SK-N-DZ (cell line): ENCODE data around the gene DENND1B.

Experiments
- DNase-seq: peaks from one replicate; pipeline ENCODE4 v3.0.0-alpha.2; 2015; ENCODE audit warnings: low spot score
- small RNA-seq, 2 experiments: library from RNA; depleted of rRNA; stranded (forward); fragments of <200 nt; gene quantifications; one replicate each; pipeline ENCODE3, GENCODE V24; 2014

The DENND1B gene

DNA sequence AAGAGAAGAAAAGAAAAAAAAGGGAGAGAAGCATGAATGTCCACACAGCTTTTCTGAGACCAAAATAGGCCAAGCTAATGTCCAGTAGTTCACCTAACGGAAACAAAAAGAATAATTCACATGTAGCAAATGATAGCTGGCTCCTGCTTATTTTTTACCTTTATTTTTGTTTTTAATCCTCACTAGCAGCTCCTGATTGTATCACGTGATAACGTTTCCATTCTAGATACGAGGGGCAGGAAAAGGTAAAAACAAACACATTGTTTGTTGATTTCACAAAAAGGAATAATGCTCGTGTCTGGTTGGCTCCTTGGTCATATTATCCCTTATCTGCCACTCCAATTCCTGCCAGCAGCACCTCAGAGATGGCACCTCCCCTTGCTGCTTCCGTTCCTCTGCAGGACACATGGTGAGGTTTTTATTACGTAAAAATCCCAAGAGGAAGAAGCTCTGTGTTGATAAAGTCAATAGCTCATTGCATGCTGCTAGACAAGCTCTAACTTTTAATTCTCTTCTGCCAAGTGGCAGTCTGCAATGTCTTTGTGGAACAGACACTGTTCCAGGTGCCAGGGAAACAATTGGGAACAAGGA, 305.6 kb downstream of the DENND1B start:
- no peak for DNase-seq

DNA sequence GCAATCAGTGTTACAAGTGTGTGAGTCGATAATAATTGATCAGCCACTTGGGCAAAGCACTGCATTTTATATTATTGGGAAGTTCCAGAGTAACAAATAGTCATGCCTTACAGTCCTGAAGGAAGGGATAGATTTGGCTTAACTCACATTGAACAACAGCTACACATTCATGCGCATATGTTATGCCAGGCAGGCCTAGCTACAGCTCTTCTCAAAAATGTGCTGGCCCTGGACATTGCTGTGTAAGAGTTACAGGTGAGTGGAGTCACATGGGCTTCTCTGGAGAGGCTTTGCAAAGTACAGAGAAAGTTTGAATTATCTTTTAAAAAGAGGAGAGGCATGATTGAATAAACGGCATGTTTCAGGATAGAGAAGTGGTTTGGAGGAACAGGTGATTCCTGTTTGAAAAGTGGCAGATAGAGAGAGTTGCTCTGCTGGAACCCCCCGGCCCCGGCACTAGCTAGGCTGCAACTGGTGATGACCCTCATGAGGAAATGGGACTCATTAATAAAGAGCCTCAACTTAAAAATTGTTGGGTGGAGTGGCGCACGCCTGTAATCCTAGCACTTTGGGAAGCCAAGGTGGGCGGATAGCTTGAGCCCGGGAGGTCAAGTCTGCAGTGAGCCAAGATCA, 306.6 kb downstream of the DENND1B start:
- no peak for DNase-seq

DNA sequence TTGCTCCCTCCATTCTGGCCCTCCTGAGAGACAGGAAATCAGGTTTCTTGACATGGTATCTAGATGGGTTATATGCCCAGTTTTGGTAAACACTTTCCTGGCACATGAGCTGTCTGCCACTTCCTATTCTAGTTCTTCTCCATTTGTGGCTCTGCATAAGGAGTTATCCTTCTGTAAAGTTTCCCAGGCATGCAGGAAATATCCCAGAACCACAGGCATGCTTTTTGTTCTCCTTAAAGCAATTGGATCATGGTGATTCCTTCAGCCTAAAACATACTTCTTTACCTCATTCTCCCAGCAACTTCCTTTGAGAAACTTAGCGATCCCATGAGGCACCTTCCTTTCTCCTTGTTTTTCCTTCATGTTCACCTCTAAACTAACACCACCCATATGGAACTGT, 307.4 kb downstream of the DENND1B start:
- DNase-seq = no peak

DNA sequence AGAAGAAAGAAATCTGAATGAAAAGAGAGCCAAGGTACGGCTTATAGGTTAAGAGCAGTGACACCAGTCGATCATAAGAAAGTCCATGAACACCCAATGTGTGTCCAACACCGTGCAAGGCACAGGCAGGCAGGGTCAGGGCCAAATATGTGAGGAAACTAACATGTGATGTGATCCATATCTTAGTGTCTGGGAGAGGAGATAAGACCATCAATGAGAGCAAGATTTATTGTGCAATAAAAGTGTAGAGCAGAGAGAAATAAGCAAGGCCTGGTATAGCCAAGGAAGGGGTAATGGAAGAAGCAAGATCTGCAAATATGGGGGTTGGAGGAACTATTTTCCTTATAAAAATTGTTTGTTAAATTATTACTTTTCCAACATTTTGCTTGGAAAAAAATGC, 308.5 kb downstream of the DENND1B start:
- peak; percentile 24 for DNase-seq

DNA sequence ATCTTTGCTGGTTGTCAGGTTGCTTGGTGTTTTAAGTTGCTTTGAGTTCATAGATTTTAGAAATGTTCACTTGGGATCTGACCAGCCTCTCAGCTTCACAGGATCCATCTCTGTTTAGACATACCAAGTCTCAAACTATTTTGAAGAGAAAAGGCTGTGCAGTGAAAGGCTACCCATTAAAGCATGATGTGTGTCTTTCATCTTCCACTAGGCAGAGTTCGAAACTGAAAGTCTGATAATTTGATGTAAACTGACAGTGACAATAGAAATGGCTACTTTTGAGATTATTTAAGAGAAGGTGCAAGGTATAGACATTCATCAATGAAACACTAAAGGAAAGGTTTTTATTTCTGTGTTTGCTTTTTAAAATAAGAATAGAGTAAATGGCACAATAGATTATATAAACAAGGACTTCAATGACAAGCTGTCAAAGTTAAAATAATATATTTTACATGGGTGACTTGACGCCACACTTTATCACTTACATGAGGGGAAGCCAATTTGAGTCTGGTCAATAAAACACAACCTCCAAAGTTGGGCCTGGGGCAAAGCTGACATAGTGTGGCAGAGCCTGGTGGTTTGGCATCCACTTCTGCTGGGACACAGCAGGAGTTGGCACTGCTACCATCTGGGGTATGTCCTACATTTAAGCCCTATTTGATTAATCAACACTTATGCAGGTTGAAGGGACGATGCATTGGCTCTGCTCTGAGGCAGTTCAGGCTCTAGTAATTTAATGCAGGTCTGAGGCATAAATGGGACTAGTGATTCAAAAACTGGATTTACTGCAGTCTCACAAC, 309.6 kb downstream of the DENND1B start:
- no peak for DNase-seq

DNA sequence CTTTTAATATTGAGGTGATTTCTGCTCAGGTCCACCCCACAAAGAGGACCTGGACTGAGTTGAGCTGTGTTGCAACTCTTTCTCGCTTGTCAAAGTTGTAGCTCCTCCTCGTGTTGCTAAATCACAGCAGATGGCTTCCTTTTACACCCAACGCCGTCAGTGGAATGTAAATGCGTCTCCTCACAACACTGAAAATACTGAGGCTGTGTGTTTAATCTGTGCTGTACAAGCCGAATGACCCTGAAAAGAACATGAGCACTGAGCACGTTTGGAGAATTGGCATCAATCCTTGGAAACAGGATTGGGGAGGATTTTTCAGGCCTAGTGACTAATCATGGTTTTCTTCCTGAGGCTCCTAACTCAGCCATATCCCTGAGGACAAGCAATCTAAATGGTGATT, 311.2 kb downstream of the DENND1B start:
- DNase-seq = no peak

DNA sequence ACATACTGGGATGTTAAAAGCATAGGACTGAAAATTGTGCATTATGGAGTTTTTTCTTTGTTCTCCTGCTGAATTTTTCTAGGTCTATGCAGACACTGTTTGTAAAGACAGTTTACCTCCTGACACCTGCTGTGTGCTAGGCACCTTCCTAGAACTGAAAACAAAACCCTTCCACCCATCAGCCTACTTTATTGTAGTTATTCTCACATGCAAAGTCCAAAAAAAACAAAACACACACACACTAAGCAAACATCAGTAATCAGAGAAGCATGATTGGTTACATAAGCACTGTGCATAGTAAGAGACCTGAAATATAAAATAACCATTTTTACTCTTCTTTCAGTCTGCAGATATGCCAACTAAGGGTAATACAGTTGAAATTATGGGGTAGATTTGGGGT, 312.1 kb downstream of the DENND1B start:
- DNase-seq = no peak

DNA sequence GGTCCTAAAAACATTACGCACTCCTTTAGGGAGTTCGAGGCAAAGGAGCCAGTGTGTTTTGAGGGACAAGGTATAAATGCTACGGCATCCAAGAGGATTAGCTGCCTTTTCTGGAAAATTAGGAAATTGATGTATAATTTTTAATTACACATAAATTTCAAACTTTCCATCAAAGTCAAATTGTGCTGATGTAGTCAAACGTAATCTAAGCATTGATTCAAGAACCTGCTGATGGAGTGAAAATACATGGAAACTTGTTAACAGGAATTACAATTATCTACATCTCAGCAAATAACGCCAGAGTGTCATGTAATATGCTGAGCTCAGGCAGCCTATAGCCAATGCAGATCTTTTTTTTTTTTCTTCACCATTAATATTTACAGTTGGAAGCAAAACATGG, 312.7 kb downstream of the DENND1B start:
- no peak for DNase-seq

Small RNAs within 50 kb of the gene (small RNA-seq; reads per million reads assigned to genes)
- 0 reads per million in 2 experiments for gene RF00019
